NOMO-1 (cell line): ENCODE data around the gene LRP8.

ENCODE experiments used
- DNase-seq, 2 experiments: peaks; one replicate each; lab custom pipeline; 2025; ENCODE audit not compliant: unreplicated experiment in 2 of 2; lab: John Stamatoyannopoulos, UW

LRP8 gene

DNA sequence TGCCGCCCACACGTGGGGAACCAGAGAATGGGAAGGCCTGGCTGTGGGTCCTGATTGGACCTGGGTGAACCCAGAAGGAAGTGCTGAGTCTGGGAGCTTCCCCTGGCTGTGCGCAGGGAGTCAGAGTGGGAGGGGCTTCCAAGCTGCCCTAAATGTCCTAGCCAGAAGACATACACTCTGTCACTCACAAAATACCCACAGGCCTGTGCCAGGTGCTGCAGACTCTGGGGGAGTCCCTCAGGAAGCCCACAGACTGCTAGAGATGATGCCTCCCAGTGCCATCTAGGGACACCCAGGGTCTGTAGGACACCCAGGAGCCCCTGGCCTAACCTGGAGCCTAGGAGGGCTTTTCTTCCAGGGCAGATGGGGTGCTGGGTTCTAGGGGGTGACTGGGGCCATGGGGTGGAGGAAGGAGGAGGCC lies 33.7 kb upstream of the LRP8 start:
- no peak for DNase-seq

DNA sequence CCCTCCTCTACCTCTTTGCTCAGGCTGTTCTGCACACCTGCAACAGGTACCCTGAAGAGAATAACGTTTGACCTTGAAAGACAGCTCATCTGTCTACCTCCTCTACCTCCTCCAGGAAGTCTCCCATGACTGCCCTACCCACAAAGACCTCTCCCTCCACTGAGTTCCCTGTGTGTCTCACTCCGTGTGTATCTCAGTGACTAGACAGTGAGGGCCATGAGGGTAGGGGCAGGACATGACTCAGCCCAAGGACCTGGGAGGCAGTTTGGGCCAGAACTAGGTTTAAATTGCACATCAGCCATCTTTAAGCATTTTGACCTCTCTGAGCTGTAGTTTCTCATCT lies 32.0 kb upstream of the LRP8 start:
- no peak for DNase-seq

DNA sequence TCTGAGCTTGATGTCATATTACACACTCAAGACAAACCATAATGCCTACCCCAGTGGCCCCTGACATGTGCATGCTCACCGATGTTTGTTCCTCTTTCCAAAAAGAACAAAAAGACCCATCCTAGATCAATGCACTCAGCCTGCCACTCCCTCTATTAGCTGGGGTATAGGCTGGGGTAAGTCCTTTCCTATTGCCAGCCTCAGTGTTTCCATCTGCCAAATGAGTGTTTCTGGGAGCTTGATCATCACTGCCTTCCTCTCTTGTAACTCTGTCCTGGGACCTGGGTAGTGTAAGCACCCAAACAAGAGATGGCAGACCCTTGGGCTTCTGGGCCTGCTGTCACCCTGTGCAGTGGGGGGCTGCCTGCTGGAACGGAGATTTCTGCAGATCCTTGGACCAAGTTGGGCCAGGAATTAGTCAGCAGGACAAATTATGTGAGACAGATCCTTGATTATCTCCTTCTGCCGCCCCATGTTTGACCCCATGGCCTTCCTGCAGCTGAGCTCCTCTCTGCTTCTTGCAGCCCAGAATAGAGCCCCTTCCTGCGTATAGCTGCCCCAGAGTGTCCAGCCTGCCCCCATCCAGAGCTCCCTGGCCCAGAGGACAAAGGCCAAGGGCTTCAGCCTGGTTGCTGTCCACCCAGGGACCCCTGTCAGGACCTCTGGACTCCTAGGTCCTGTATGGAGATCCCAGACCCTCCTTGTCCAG lies 31.5 kb upstream of the LRP8 start:
- DNase-seq = no peak

DNA sequence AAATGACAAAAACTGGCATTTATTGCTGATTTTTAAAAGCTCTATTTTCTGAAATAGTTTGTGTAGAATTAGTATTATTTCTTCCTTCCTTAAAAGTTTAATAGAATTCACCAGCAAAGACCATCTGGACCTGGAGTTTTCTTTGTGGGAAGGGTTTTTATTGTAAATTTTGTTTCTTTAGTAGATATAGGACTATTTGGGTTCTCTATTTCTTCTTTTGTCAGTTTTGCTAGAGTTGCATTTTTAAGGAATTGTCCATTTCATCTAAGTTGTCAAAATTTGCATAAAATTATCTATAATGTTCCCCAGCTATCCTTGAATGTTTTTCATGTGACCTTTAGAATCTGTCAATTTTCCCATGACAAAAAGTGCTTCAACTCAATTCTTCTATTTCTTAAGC lies 28.8 kb upstream of the LRP8 start:
- no peak for DNase-seq

DNA sequence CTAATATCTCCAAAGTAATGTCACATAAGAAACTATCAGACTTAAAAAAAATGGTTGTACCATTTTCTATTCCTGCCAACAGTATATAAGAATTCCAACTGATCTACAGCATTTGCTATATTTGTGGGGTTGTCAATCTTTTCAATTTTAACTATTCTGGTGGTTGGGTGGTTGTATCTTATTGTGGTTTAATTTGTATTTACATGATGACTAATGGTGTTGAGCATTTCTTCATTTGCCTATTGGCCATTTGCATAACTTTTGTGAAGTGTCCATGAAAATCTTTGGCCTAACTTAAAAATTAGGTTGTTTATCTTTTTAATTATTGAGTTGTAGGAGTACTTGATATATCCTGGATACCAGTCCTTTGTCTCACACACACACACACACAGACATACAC lies 26.2 kb upstream of the LRP8 start:
- DNase-seq = no peak

DNA sequence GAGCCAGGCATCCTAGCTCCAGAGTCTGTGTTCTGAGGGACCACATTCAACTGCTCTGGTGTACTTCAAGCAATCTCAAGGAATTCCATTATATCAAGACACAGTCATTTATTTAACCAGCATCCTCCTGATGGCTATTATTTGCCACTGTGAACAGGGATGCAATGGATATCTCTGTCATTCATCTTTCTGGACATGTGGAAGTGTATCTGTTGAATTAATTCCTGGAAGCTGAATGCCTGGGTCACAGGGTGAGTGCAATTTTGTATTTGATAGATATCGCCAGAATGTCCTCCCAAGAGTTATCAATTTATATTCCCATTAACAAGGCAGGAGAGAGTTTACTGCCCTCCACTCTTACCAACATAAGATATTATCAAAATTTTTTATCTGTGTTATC lies 24.7 kb upstream of the LRP8 start:
- DNase-seq = no peak

DNA sequence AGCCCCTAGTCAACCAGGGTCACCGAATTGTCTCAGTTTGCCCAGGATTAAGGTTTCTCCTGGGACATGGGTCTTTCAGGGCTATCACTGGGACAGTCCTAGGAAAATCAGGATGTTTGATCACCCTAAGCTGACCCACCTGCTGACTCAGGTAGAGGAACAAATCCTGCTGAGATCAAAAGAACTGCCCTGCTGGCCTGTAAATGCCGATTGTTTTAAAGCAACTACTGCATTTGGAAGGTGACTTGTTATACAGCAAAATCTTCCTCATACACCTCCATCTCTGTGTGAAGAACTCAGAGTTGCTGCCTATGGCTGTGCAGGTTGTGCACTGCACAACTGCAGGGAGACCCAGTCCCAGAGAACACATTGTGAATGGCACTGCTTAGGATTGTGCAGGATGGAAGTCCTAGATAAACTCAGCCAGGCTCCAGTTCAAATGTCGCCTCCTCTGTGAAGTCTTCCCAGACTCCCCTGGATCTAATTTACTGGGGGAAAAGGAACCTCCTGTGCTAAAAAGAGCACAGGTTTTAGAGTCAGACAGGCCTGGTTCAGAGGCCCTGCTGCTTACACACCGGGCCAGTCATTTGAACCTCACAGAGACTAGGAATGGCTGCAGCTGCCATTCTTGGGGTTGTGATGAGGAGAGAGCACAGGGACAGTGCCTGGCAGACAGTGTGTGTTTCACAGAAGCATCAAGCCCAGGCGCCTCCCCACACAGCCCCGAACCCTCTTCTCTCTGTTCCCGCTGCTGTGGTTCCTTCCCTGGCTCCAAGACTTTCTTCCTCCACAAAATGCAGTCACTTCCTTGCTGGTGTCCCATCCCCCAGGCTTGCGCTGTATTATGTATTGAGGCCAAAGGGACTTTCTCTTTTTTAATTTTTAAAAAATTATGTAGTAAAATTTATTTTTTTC lies 23.2 kb upstream of the LRP8 start:
- DNase-seq = no peak

DNA sequence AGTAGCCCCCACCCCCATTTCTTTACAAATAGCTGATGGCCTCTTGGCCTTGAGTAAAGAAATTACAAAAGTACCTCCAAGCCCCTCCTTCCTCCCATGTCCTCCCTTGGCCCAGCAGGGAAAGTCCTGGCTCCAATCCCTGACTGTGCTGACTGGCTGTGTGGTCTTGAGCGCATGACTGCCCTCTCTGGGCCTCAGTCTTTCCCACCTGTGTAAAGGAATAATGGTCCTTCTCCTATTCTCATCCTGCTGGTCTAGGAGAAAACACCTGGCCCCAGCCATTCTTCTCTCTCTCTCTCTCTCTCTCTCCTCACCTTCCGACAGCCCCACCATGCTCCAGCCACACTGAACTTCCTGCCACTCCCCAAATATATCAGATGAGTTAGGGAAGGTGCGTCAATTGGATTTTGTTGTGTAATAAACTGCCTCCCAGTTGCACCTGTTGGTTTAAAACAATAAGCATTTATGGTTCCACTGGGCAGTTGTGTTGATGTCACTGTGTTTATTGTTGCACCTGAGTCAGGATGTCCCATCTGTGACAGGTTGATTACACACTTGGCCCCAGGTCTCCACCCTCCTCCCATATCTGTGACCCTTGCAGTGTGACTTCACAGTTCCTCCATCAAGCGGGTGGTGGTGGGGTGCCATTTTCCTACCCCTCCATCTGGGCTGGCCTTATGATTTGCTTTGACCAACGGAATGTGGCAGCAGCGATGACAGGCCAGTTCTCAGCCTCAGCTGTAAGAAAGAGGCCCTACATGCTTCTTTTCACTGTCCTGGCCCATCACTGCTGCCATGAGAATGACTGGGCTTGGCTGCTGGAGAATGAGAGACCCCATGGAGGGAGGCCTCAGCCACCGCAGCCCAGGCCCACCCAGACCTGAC lies 22.3 kb upstream of the LRP8 start:
- no peak for DNase-seq

DNA sequence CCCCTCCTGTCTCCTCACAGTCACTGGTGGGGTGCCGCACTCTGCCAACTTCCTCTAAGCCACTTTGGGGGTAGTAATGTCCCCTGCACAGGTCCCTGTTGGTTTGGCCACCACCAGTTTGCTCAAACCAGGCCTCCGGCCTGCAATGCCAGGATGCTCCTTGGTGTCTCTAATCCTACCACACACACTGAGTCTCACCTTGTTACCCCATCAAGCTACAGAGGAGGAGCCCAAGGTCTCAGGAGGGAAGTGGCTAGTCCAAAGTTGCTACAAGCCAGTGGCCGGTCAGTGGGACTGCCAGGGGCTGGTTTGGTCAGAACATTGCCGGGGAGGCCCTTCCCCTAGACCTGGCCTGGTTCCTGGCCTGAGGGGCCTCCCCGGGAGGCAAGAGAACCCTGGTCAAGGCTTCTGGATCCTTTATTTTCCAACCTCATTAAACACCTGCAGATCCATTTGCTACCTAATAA lies 21.5 kb upstream of the LRP8 start:
- no peak for DNase-seq

DNA sequence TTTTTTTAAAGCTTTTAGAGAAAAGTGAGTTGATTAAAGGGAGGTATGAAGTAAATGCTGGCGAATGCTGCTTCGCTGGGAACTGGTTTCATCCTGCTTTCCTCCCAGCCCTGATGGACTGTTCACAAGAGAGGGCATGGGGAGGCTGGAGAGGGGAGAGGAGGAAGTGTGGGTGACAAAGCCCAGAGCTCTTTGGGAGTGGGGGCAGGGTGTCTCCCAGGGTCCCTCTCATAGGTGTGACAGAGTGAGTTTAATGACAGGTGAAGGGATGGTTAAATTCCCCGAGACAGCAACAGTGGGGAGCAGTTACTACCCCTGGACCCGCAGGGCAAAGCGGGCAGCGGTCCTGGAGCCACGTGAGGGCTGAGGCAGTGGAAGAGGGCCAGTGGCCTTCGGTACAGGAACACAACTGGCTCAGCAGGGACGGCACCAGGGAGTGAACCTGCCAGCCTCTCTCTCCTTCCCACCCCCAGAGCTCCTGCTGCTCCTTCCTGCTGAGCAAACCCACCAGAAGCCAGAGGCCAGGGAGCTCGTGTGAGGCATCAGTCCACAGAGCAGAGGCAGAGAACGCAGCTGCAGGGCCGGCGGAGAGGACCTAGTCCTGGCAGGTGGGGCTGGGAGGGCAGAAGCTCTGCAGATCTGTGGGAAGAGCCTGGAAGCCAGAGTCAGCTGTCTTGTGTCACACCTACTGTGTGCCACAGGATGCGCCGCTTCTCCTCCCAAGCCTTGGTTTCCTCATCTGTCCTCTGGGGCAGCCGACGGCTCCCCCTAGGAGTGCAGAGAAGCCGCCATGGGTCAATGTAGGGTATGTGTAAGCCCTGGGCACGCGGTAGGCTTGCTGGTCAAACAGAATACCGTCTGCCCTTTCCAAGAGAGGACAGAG lies 20.9 kb upstream of the LRP8 start:
- DNase-seq = no peak

DNA sequence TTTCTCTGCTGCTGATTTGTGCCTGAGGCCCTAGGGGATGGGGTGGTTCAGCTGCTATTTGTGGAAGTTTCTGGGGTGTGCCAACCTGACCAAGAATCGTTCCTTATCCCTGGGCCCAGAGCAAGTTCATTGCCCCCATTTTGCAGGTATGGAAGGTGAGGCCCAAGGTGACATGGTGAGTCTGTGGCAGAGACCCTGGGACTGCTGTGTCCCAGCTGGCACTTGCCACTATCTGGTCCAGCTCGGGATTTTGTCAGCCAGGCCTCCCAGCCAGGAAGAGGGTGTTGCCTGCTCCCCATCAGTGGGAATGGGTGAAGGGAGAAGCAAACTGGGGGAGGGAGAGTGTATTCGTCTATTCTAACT lies 18.9 kb upstream of the LRP8 start:
- DNase-seq = no peak

DNA sequence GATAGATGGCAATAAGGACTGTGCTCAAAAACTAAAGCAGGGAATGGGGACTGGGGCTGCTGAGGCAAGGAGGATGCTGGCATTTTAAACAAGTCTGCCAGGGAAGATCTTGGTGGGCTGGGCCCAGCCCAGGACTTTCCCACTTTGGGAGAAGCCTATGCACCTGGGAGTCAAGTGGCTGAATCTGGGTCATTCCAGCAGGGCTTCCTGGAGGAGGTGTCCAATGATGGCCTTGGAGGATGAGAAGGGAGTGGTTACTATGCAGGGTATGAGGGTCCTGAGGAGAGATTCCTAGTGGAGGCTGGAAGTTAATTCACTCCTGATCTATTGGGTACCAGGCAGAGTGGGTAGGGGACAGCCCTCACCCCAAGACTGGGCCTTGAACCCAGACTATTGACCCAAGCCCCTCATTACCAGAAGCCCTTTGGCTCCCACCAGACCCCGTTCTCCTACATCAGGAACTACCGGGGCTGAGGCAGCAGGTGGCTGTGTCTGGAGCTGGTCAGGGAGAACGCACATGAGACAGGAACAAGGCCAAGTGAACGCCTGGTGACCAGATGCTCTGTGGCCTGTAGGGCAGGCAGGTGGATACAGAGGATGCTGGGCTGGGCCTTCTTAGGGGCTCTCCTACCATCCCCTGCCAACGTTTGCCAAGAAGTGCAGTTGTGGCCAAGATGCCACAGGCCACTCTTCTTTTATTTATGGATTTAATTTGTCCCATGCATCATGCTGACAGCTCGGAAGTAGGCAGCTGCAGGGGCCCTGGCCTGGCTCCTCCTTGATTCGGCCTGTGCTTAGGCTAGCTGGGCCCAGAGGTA lies 18.3 kb upstream of the LRP8 start:
- no peak for DNase-seq

DNA sequence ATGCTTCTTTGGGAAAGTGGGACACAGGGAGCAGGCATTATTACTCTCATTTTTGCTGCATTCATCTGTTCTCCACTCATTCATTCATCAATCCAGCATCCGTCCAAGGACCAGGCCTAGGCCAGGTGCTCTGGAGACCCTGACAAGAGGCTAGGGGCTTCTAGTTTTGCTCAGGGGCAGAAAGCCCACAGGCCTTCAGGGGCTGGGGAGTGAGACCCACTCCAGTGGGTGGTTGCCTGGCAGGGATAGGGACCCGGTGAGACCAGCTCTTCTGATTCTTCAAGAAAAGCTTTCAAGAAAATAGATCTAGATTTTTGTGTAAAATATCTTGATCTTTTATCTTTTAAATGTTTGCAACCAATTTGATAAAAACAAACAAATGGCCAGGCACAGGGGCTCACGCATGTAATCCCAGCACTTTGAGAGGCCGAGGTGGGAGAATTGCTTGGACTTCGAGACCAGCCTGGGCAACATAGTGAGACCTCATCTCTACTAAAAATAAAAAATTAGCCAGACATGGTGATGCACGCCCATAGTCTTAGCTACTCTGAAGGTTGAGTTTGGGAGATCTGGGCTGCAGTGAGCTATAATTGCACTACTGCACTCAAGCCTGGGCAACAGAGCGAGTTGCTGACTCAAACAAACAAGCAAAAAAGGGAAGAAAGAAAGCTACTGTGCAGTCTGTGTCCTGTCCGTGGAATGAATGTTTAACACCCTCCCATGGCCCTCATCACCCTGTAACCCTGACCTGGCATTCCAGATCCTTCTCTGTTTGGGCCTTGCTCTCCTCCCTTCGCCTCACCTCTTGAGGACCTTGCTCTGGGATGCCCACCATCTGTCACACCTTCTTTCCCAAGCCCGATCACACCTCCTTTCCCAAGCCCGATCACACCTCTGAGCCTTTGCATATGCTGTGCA lies 17.3 kb upstream of the LRP8 start:
- DNase-seq = no peak

DNA sequence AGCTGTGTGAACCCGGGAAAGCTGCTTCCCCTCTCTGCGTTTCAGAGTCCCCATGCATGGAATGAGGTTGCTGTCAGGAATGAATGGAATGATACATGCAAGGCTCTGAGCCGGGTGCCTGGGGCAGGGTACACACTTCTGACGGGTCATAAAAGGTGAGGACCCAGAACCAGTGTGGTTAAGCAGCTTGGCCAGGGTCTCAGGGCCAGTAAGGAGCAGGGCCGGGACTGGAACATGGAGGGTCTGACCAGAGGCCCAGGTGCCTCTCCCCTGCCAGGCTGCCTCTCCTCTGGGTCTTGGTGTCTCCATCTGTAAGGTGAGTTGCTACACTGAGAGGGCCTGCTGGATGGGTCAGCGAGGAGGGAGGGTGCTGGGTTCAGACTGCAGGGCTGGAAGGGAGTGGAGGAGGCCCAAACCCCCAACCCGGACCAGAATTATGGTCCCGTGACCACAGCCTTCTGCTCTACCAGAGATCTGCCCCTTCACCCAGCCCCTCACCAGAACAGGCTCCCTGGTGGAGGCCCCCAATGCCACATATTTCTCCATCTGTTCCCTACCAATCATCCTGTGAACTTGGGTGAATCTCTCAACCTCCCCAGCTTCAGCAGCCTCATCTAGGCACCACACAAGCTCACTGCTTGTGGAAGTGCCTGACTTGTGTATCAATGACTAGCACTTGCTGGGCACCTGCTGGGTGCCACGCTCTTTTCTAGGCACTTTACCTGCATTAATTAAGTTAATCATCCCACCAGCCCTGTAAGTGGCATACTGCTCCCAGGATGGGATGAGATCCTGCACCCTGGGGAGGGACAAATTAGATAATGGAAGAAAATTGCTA lies 16.2 kb upstream of the LRP8 start:
- no peak for DNase-seq

DNA sequence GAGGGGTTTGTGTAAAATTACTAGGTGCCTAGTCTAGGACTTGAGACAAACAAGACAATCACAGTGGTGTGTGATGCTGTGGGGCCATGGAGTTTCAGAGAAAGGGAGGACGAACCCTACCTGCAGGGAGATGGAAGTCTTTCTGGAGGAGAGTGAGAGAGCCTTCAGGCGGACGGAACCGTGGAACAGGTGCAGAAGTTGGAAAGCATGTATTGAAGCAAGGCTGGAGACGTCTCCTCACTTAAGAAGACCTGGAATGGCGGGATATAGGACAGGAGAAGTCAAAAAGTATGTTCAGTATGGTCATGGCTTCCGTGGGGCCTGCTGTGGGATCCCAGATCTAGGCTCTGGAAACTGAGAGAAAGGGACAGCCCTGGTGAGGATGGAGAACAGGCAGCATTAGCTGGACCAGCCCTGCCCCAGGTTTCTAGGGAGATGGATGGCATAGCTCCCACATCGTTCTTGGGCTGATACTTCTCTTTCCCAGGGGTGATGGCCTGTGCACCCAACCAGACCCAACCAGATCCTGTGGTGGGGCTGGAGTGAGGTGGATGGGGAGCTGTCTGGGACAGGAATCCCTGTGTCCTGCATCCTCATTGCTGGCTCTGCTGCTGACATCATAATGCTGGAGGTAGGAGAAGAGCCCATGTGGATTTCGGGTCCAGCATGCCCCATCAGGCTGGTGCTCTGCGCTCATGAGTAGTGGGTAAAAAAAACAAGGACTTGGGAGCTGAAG lies 15.0 kb upstream of the LRP8 start:
- DNase-seq = no peak

DNA sequence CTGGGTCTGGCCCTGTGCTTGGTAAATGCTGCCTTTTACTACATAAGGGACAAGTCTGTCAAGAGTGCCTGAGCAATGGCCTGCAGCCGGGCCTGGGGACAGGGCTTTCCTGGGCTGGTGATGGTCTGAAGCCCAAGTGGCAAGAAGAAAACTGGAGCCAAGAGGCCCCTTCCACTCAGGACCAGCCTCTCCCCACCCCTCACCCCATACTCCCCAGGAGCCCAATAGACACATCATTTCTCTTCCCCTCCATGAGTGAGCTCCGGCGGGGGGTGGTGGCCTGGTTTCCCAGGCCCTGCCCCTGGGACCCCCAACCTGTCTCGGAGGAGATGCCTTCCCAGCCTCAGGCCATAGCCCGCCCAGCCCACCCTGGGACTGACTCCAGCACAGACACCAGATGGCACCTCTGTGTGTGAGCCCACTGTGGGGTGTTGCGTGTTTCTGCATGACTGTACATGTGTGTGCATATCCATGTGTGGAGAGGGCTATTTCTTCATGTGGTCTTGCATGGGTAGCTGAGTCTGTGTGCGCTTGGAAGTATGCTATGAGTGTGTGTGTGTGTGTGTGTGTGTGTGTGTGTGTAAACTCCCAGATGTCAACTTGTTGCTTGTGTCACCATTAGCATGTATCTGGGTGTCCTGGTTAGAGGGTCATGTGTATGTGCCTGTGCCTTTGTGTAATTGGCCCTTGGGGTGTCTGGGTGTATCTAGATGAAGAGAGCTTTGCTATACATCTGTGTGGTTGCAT lies 14.3 kb upstream of the LRP8 start:
- DNase-seq = no peak
